Measurements from ENCODE around the gene CDC42BPG. TPM values are rescaled to one million over a fixed set of nuclear protein-coding genes. Genes with fewer than 3 reads are reported as not detected.

CDC42BPG gene
- total and polyA plus RNA-seq, 2 of the 8 experiments (the other 6 are each of a cell fraction or from before 2014, with no cell fraction given): 3.7 to 10.6 TPM

- no peak for TF ChIP-seq EP300 (IDR thresholded peaks at IDR 0.05; ENCODE audit: borderline replicate concordance in 1 of 2, low read depth in 2 of 2, low read length in 2 of 2)
- no peak for TF ChIP-seq POLR2A (IDR thresholded peaks at IDR 0.05; ENCODE audit: control extremely low read depth in 1 of 2, low read depth in 2 of 2, low read length in 2 of 2)
- TF ChIP-seq SAP30 (IDR thresholded peaks at IDR 0.05; ENCODE audit: insufficient read depth, insufficient replicate concordance, low read length): no peak
- no peak for TF ChIP-seq SP4 (IDR thresholded peaks at IDR 0.05; ENCODE audit: low read length)
Observed at GRCh38 chr11:64839887-64840782, 4.3 kb downstream of the CDC42BPG start (continued).
